RWPE1 (cell line): ENCODE results near the gene UTP4.

Experiments
- CTCF ChIA-PET: fragments of 350-600 bp; sonication (Branson Sonifier 250); formaldehyde crosslinking; extraction: SDS; loops from one replicate; lab custom pipeline; 2021; lab: Yijun Ruan, JAX
- POLR2A ChIA-PET: fragments of 400-600 bp; formaldehyde crosslinking; extraction: SDS; loops from one replicate; lab custom pipeline; 2020; ENCODE audit warnings: antibody characterized with exemption; ENCODE audit not compliant: low non-redundant PET; lab: Yijun Ruan, JAX
- DNase-seq: peaks from one replicate; pipeline ENCODE4 v3.0.0; 2012; ENCODE audit warnings: low spot score
- H3K27ac ChIP-seq: fragments of 450-650 bp; 2 replicates; pipeline ENCODE4 v1.5.1; 2017
- TF ChIP-seq, protein P1 (sequence below): fragments of 450-650 bp; conservative IDR thresholded peaks from 2 replicates; pipeline ENCODE4 v1.5.1; 2017; ENCODE audit warnings: low read depth, mild to moderate bottlenecking

The UTP4 gene

DNA sequence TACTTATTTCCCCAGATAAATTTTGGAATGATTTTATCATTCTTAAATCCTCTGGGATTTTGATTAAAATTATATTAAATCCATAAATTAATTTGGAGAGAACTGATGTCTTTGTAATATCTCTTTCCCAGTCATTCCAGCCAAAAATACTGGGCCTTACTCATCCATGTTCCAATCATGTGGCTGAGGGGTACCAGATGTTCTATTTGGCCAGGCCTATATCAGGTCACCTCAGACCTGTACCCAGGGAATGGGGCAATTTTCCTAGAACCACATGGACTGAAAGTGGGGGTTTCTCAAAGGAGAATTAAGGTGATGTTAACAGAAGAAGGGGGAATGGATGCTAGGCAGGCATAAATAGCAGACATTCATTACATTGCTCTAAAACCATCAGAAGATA, 62.0 kb downstream of the UTP4 start:
- no peak for DNase-seq
- no peak overlapping the region for H3K27ac ChIP-seq
- ChIA-PET CTCF (no interaction called here), POLR2A (no interaction called here)
- TF ChIP-seq, protein P1, sequence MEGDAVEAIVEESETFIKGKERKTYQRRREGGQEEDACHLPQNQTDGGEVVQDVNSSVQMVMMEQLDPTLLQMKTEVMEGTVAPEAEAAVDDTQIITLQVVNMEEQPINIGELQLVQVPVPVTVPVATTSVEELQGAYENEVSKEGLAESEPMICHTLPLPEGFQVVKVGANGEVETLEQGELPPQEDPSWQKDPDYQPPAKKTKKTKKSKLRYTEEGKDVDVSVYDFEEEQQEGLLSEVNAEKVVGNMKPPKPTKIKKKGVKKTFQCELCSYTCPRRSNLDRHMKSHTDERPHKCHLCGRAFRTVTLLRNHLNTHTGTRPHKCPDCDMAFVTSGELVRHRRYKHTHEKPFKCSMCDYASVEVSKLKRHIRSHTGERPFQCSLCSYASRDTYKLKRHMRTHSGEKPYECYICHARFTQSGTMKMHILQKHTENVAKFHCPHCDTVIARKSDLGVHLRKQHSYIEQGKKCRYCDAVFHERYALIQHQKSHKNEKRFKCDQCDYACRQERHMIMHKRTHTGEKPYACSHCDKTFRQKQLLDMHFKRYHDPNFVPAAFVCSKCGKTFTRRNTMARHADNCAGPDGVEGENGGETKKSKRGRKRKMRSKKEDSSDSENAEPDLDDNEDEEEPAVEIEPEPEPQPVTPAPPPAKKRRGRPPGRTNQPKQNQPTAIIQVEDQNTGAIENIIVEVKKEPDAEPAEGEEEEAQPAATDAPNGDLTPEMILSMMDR: no peak

GRCh38 chr16:69195369-69196029, 63.0 kb downstream of the UTP4 start:
- no peak for DNase-seq
- ChIA-PET CTCF (interaction anchor here (0.7 kb wide), 1 partner anchor 83 kb away, joined by 6 read pairs; no protein-coding TSS in a partner anchor), POLR2A (interaction anchor here (0.6 kb wide), 1 partner anchor 1087 kb away, joined by 4 read pairs; no protein-coding TSS in a partner anchor)
- no peak overlapping the region for H3K27ac ChIP-seq
- TF ChIP-seq, protein P1: no peak

DNA sequence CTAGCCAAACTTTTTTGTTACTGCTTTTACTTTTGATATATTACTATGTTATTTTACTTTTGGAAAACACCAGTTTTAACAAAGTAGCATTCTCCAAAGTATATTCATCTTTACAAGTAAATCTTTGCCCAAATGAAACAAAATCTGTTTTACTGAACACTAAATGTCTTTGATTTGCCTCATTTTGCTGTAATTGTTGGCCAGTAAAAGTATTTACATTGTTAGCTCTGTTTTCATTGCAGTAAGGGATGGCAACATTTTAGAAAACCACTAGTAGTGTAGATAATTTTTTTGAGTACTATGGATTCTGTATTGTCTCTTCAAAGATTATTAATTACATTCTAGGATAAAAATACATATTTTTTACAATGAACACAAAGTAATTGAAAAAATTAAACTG, 65.1 kb downstream of the UTP4 start:
- POLR2A ChIA-PET: no interaction called here
- no peak overlapping the region for H3K27ac ChIP-seq
- TF ChIP-seq, protein P1: no peak
- CTCF ChIA-PET: interaction anchor here (0.7 kb wide), 1 partner anchor 1791 kb away, joined by 5 read pairs; no protein-coding TSS in a partner anchor
- no peak for DNase-seq

DNA sequence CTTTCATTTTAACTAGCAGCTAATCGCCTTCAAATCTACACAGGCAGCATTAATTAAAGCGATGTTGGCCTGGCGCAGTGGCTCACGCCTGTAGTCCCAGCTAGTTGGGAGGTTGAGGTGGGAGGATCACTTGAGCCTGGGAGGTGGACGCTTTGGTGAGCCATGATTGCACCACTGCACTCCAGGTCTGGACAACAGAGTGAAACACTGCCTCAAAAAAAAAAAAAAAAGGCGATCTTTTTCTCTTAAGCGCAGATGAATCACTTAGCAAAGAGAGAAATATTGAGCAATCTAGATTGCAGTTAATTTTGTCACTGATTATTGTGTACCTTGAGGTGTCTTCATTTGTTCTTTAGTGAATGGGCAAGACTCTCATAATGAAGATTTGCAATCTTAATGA, 66.9 kb downstream of the UTP4 start:
- DNase-seq: no peak
- ChIA-PET POLR2A (interaction anchor here (1.4 kb wide), 1 partner anchor 11 kb away, joined by 3 read pairs; no protein-coding TSS in a partner anchor), CTCF (no interaction called here)
- TF ChIP-seq, protein P1: no peak
- H3K27ac ChIP-seq: peak overlapping the region; percentile 76

DNA sequence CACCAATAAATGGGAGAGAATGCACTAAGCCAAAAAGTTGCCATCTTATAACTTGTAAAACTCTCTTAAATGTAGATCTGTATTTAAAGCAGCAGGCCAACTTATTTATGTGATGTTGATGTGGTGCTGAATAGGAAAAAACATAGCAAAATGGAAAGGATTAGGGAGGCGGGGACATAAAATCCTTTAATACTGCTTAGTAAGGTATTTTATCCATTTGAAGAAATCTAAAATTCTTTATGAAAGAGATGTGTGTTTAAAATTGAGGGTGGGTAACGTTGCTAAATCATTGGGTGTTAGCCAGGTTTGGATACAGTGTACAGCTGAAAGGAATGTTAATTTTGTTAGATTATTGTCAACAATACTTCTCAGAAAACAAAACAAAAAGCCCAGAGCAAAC, 68.8 kb downstream of the UTP4 start:
- TF ChIP-seq, protein P1: no peak
- H3K27ac ChIP-seq: no peak overlapping the region
- DNase-seq: no peak
- CTCF ChIA-PET: no interaction called here
- POLR2A ChIA-PET: no interaction called here

- TF ChIP-seq, protein P1: no peak
- ChIA-PET CTCF (interaction anchor here (0.5 kb wide), 1 partner anchor 198 kb away, joined by 4 read pairs; no protein-coding TSS in a partner anchor), POLR2A (no interaction called here)
- no peak overlapping the region for H3K27ac ChIP-seq
- no peak for DNase-seq
These were observed 69.3 kb downstream of the UTP4 start for GRCh38 chr16:69201787-69202186.
